ENCODE measurements around the gene RPS15.
"Not testable (repeated sequence)": the region's sequence is repeated elsewhere in the genome, so short reads cannot be mapped to it uniquely, and the experiment has no call there.

The RPS15 gene

GRCh38 chr19:1416014-1416841 is 22.0 kb upstream of the RPS15 start:
- DNase-seq (ENCODE audit: low read depth in 2 of 2), result peak in 1 of 2 donors; percentile 69
- no peak overlapping the region for H3K4me3 ChIP-seq (replicated peaks in 1 of 2; ENCODE audit: low read depth in 2 of 2, low read length in 2 of 2)
- no peak for TF ChIP-seq CTCF (IDR thresholded peaks at IDR 0.05; ENCODE audit: low read depth, low read length)

- no peak overlapping the region for H3K4me3 ChIP-seq (replicated peaks in 1 of 2; ENCODE audit: low read depth in 2 of 2, low read length in 2 of 2)
- no peak for TF ChIP-seq CTCF (IDR thresholded peaks at IDR 0.05; ENCODE audit: low read depth, low read length)
- DNase-seq (ENCODE audit: low read depth in 2 of 2), result no peak
These were observed 21.1 kb upstream of the RPS15 start for GRCh38 chr19:1417145-1417544.

GRCh38 chr19:1417681-1418495 is 20.3 kb upstream of the RPS15 start:
- no peak overlapping the region for H3K4me3 ChIP-seq (replicated peaks in 1 of 2; ENCODE audit: low read depth in 2 of 2, low read length in 2 of 2)
- DNase-seq (ENCODE audit: low read depth in 2 of 2), result no peak
- TF ChIP-seq CTCF (IDR thresholded peaks at IDR 0.05; ENCODE audit: low read depth, low read length), result no peak

- TF ChIP-seq CTCF (IDR thresholded peaks at IDR 0.05; ENCODE audit: low read depth, low read length), result no peak
- H3K4me3 ChIP-seq (replicated peaks in 1 of 2; ENCODE audit: low read depth in 2 of 2, low read length in 2 of 2), result no peak overlapping the region
- DNase-seq (ENCODE audit: low read depth in 2 of 2), result no peak
These were observed 19.8 kb upstream of the RPS15 start for GRCh38 chr19:1418496-1418775.

GRCh38 chr19:1418951-1419738 is 19.1 kb upstream of the RPS15 start:
- H3K4me3 ChIP-seq (replicated peaks in 1 of 2; ENCODE audit: low read depth in 2 of 2, low read length in 2 of 2), result no peak overlapping the region
- DNase-seq (ENCODE audit: low read depth in 2 of 2), result no peak
- no peak for TF ChIP-seq CTCF (IDR thresholded peaks at IDR 0.05; ENCODE audit: low read depth, low read length)

GRCh38 chr19:1420085-1420484 is 18.1 kb upstream of the RPS15 start:
- not testable (repeated sequence) for DNase-seq (ENCODE audit: low read depth in 2 of 2); H3K4me3 ChIP-seq (replicated peaks in 1 of 2; ENCODE audit: low read depth in 2 of 2, low read length in 2 of 2)

GRCh38 chr19:1420590-1420989 is 17.6 kb upstream of the RPS15 start:
- H3K4me3 ChIP-seq (replicated peaks in 1 of 2; ENCODE audit: low read depth in 2 of 2, low read length in 2 of 2), result no peak overlapping the region
- TF ChIP-seq CTCF (IDR thresholded peaks at IDR 0.05; ENCODE audit: low read depth, low read length), result no peak
- no peak for DNase-seq (ENCODE audit: low read depth in 2 of 2)
